Heart right ventricle (tissue), 16 donors: ENCODE measurements around the gene FGR. TPM values are rescaled to one million over a fixed set of nuclear protein-coding genes. Genes with fewer than 3 reads are reported as not detected.

Source experiments
- ATAC-seq, 8 donors: fragments of 200-7000 bp; cut with Tn5 transposase; one replicate each; pipeline ENCODE4 v1.9.1; 2020; ENCODE audit warnings: mild to moderate bottlenecking in 8 of 8, moderate library complexity in 8 of 8, moderate number of reproducible peaks in 1 of 8
- DNase-seq, 2 donors: peaks; one replicate each; pipeline ENCODE4 v3.0.0-alpha.2; 2020
- H3K27ac ChIP-seq, 10 donors: fragments of 200-600 bp; sonication (generic) in 2 of 10; one replicate each; pipeline versions ENCODE4 v1.5.0 to v1.8.0; 2020 to 2022; ENCODE audit warnings: mild to moderate bottlenecking in 3 of 10
- H3K27me3 ChIP-seq, 7 donors: fragments of 200-600 bp; one replicate each; pipeline ENCODE4 v1.8.0; 2021 to 2022; ENCODE audit warnings: mild to moderate bottlenecking in 2 of 7
- H3K36me3 ChIP-seq, 9 donors: fragments of 200-600 bp; sonication (generic) in 1 of 9; one replicate each; pipeline versions ENCODE4 v1.5.0 to v1.8.0; 2020 to 2022; ENCODE audit warnings: mild to moderate bottlenecking in 2 of 9
- H3K4me1 ChIP-seq, 9 donors: fragments of 200-600 bp; sonication (generic) in 1 of 9; one replicate each; pipeline versions ENCODE4 v1.5.0 to v1.8.0; 2020 to 2022; ENCODE audit warnings: mild to moderate bottlenecking in 4 of 9
- H3K4me3 ChIP-seq, 10 donors: fragments of 200-600 bp; sonication (generic) in 2 of 10; one replicate each; pipeline versions ENCODE4 v1.5.0 to v1.8.0; 2020 to 2022; ENCODE audit warnings: mild to moderate bottlenecking in 7 of 10, moderate library complexity in 2 of 10
- H3K9me3 ChIP-seq, 11 donors: fragments of 200-600 bp in 10 of 11; sonication (generic) in 2 of 11; one replicate each; pipeline versions ENCODE4 v1.5.0 to v1.8.0; 2013 to 2022; ENCODE audit warnings: mild to moderate bottlenecking in 2 of 11, control low read depth in 1 of 11, moderate library complexity in 1 of 11
- WGBS, 2 donors: extraction: QIAGEN DNeasy Blood & Tissue Kit; methylation state at CpG; one replicate each; pipeline ENCODE4 v1.1.7; 2013; ENCODE audit warnings: inconsistent platforms in 1 of 2; 5-methylcytosine and 5-hydroxymethylcytosine counted together
- intact Hi-C, 10 donors: fragments of 100-400 bp; cut with DNase I; formaldehyde crosslinking; loops; one replicate each; pipeline versions ENCODE4 v1.11.1 to v1.14.2; 2022
- polyA plus RNA-seq, 2 donors: library from polyadenylated mRNA; stranded (reverse); fragments of 200-250 nt; gene quantifications; one replicate each; pipeline ENCODE4 v1.2.3, GENCODE V29; 2013
- total RNA-seq, 10 donors: library from RNA; stranded (reverse); fragmentation: NEBNext Ultra II Directional in 3 of 10; extraction: Animal tissue kit (Norgen Biotek cat#: 25700) in 3 of 10; gene quantifications; one replicate each; pipeline versions ENCODE4 v1.2.1 to v1.2.4, GENCODE V29; 2021 to 2023
- TF ChIP-seq, protein P1 (sequence below), 9 donors: fragments of 200-600 bp; sonication (generic) in 2 of 9; IDR thresholded peaks; one replicate each; pipeline versions ENCODE4 v1.5.0 to v1.8.0; 2021 to 2022; ENCODE audit warnings: antibody characterized with exemption in 9 of 9, mild to moderate bottlenecking in 5 of 9, moderate library complexity in 1 of 9
- donor health status: Arrhythmogenic right ventricular cardiomyopathy.
- donor health status: ischemic (EF 13 %, LVEDD 7.1; RV severe dilation, severe dysfunction).
- donor health status: healthy with polysubstance abuse.
- donor health status: DM: no; HTN: yes; CAD: no.
- donor health status: DM: no; HTN: no; CAD: no.
- donor health status: ischemic (EF 25% LVEDD 6.9; RV normal size, moderate dysfunction).
- donor health status: ischemic (EF 25% LVEDD 5.7; RV mildly dilated, moderate dysfunction).
- donor health status: healthy.
- donor health status: DM: yes; HTN: yes; CAD: no.
- donor health status: Ischemic cardiomyopathy.
- donor health status: ischemic (EF 35%, LVEDD 5.7; RV mildly dilated, moderate dysfunction).
- donor health status: nonischemic (EF 11% LVEDD 7.7; RV severe dilation, severe dysfunction).
- donor health status: DM: yes; HTN: yes; CAD: no.
- donor health status: PGD.
- donor health status: ischemic (EF 29% LVEDD 5.4; RV normal size, mild dysfunction).
- donor health status: nonischemic (EF 23%, LVEDD 6.1; RV moderate dilation, normal function).

Gene FGR
- total and polyA plus RNA-seq, 12 donors, result 1.4 to 11.0 (median 3.2) TPM

DNA sequence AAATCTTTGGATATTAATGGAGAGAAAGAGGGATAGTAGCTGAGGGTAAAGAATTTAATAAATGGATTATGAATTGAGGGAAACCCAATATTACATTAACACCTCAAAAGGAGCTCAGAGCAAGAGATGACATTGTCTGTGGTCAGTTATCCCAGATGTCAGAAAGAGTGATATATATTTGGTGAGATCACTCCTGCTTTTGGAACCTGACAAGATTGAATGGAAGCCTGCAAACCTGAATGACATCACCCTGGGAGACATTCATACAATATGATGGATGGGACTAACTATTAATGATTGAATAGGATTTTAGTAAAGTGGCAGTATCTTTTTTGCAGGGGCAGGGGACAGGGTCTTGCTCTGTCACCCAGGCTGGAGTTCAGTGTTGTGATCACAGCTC, 43.8 kb upstream of the FGR start:
- H3K27ac ChIP-seq, result no peak overlapping the region
- intact Hi-C loops, result loop anchor here in 3 of 10 donors (5.0 to 10.0 kb wide), 2 partner anchors 39 to 106 kb away; no protein-coding TSS in a partner anchor
- TF ChIP-seq, protein P1, sequence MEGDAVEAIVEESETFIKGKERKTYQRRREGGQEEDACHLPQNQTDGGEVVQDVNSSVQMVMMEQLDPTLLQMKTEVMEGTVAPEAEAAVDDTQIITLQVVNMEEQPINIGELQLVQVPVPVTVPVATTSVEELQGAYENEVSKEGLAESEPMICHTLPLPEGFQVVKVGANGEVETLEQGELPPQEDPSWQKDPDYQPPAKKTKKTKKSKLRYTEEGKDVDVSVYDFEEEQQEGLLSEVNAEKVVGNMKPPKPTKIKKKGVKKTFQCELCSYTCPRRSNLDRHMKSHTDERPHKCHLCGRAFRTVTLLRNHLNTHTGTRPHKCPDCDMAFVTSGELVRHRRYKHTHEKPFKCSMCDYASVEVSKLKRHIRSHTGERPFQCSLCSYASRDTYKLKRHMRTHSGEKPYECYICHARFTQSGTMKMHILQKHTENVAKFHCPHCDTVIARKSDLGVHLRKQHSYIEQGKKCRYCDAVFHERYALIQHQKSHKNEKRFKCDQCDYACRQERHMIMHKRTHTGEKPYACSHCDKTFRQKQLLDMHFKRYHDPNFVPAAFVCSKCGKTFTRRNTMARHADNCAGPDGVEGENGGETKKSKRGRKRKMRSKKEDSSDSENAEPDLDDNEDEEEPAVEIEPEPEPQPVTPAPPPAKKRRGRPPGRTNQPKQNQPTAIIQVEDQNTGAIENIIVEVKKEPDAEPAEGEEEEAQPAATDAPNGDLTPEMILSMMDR (IDR thresholded peaks at IDR 0.05), result no peak

DNA sequence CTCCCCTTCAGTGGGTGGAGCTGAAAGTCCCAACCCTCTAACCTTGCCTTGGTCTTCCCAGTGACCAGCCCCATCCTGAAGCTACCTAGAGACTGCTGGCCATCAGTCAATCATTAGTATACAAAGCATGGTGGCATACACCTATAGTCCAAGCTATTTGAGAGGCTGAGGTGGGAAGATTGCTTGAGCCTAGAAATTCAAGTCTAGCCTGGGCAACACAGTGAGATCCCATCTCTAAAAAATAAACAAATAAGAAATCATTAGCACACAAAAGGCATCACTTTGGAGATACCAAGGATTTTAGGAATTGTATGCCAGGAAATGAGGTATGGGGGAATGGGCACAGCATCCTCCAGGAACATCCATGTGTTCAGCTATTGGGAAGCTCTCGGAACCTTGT, 41.4 kb upstream of the FGR start:
- H3K4me3 ChIP-seq, result no peak overlapping the region
- peaks cover 4 to 17% (median 10%) of the 10 kb centered on the region in 9 donors for H3K4me1 ChIP-seq
- intact Hi-C loops, result loop anchor here in 3 of 10 donors (5.0 to 10.0 kb wide), 2 partner anchors 41 to 108 kb away; no protein-coding TSS in a partner anchor
- H3K36me3 ChIP-seq, result no peaks in the 10 kb centered on the region
- no peak for ATAC-seq
- no peaks in the 10 kb centered on the region for H3K27me3 ChIP-seq
- 93 to 96% methylated on average over 1 of the region's 1 CpG for WGBS, 2 donors
- TF ChIP-seq, protein P1 (IDR thresholded peaks at IDR 0.05), result no peak
- no peak for DNase-seq
- peaks cover 0 to 18% (median 10%) of the 10 kb centered on the region in 11 donors for H3K9me3 ChIP-seq
- H3K27ac ChIP-seq, result no peak overlapping the region

More for the DNA sequence above, 43.8 kb upstream of the FGR start:
- Histone ChIP-seq H3K27me3 (no peaks in the 10 kb centered on the region), H3K36me3 (no peaks in the 10 kb centered on the region), H3K4me1 (no peaks in the 10 kb centered on the region), H3K4me3 (no peak overlapping the region), H3K9me3 (peaks cover 0 to 29% (median 13%) of the 10 kb centered on the region in 11 donors)
- DNase-seq (no peak), ATAC-seq (no peak)

DNA sequence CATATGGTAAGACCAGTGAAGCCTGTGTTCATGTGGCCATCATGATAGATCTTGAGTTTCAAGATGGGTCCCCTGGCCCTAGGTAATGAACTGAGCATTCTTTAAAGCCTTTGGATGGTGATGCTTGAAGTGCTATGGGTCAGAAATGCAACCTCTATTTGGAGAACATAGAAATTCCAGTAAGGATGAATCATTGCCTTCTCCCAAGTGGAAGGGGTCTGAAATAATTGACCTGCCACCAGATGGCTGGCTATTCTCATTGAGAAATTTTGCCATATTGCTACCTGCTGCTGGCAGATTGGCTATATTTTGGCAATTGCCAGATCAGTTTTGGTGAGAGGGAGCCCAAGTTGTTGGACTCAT, 37.7 kb upstream of the FGR start:
- intact Hi-C loops, result loop anchor here in 7 of 10 donors (1.0 to 10.0 kb wide), 5 partner anchors 50 to 112 kb away; partner anchors contain the start of gene FAM76A (in 6 of the 7)
- H3K27ac ChIP-seq, result peak overlapping the region; percentile 7 to 93 (median 84)
- H3K27me3 ChIP-seq, result no peaks in the 10 kb centered on the region
- ATAC-seq, result peak in 1 of 8 donors; percentile 5
- peaks cover 0 to 10% (median 0%) of the 10 kb centered on the region in 9 donors for H3K36me3 ChIP-seq
- peaks cover 4 to 48% (median 35%) of the 10 kb centered on the region in 9 donors for H3K4me1 ChIP-seq
- no peaks in the 10 kb centered on the region for H3K9me3 ChIP-seq
- TF ChIP-seq, protein P1 (IDR thresholded peaks at IDR 0.05), result no peak
- DNase-seq, result no peak
- H3K4me3 ChIP-seq, result peak overlapping the region in 8 of 10 donors; percentile 49 to 88 (median 64)

DNA sequence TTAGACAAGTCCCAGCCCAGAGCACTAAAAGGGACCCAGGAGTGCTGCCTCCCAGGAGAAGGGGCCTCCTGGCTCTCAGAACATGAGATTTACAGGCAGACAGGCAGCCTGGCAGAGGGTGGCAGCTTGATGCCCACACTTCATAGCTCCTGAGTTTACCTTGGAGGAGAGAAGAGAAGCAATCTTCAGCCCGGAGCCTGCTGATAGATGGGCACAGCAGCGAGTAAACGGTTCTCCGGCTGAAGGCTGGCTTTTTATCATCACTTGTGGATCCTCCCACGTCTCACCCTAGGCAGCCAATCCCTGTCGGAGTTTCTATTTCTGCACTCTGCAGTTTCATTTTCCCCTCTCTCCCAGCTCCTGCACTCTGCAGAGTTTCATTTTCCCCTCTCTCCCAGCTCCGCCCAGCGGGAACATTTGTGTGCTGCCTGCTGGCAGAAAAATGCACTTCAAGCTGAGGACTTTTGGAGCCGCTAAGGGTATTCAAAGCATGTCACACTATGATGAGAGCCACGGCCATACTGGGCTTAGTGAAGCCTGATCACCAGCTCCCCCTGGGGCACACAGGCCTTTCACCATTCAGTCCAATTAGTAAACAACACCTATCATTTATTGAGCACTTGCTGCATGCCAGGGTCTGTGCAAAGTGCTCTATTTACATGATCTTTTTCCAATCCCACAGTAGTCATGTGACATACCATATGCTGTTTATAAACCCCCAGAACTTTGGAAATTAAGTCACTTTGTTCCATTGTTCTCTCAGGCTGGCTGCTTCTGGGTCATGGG, 37.2 kb upstream of the FGR start, which contains the start of gene IFI6:
IFI6 (minus strand) TSS at position 229 of the 786 bp plus-strand sequence. CDS start 2,878 bp downstream, outside the sequence.
- Histone ChIP-seq H3K27me3 (no peaks in the 10 kb centered on the region), H3K4me1 (peaks cover 4 to 52% (median 35%) of the 10 kb centered on the region in 9 donors), H3K4me3 (peak within 1 kb of the TSS; percentile 49 to 88 (median 62)), H3K9me3 (no peaks in the 10 kb centered on the region), H3K36me3 (peaks cover 0 to 16% (median 0%) of the 10 kb centered on the region in 9 donors), H3K27ac (peak within 1 kb of the TSS; percentile 42 to 93 (median 84))
- intact Hi-C loops, result loop anchor here in 7 of 10 donors (1.0 to 10.0 kb wide), 5 partner anchors 50 to 113 kb away; partner anchors contain the start of gene FAM76A (in 6 of the 7)
- DNase-seq (peak; percentile 79 to 92), ATAC-seq (peak; percentile 96 to 98 (median 98))
- 0% methylated on average over 10 of the region's 10 CpGs for WGBS, 2 donors
- TF ChIP-seq, protein P1 (IDR thresholded peaks at IDR 0.05), result peak; percentile 9 to 62 (median 47)
